ENCODE results near the gene GPR153.

- no peak for TF ChIP-seq CTCF (IDR thresholded peaks at IDR 0.05)
- TF ChIP-seq TEAD4 (IDR thresholded peaks at IDR 0.05; ENCODE audit: borderline replicate concordance, insufficient read depth): no peak
- TF ChIP-seq NFIC (IDR thresholded peaks at IDR 0.05; ENCODE audit: borderline replicate concordance): no peak
- no peak for TF ChIP-seq GABPA (IDR thresholded peaks at IDR 0.05; ENCODE audit: low read depth)
- TF ChIP-seq EZH2phosphoT487 (IDR thresholded peaks at IDR 0.05; ENCODE audit: borderline replicate concordance, low read depth): no peak
- TF ChIP-seq, protein P1, sequence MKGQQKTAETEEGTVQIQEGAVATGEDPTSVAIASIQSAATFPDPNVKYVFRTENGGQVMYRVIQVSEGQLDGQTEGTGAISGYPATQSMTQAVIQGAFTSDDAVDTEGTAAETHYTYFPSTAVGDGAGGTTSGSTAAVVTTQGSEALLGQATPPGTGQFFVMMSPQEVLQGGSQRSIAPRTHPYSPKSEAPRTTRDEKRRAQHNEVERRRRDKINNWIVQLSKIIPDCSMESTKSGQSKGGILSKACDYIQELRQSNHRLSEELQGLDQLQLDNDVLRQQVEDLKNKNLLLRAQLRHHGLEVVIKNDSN (IDR thresholded peaks at IDR 0.05; ENCODE audit: borderline replicate concordance, low read depth): no peak
- no peak for TF ChIP-seq REST (IDR thresholded peaks at IDR 0.05; ENCODE audit: low read depth, low read length)
- no peak for TF ChIP-seq POLR2AphosphoS5 (IDR thresholded peaks at IDR 0.05; ENCODE audit: low read depth, low read length)
- no peak for TF ChIP-seq CHD2 (IDR thresholded peaks at IDR 0.05; ENCODE audit: low read length, partially characterized antibody)
- TF ChIP-seq ZBTB33 (IDR thresholded peaks at IDR 0.05; ENCODE audit: borderline replicate concordance, low read depth): no peak
- no peak for TF ChIP-seq SMC3 (IDR thresholded peaks at IDR 0.05; ENCODE audit: low read depth, low read length)
- TF ChIP-seq RCOR1 (IDR thresholded peaks at IDR 0.05; ENCODE audit: low read length): no peak
Observed at GRCh38 chr1:6220236-6220635, 40.7 kb downstream of the GPR153 start.

All from SK-N-SH (cell line).